Mucosa of rectum (tissue), 2 donors: Measurements from ENCODE around the gene PLA2R1.
"Not testable (repeated sequence)": the region's sequence is repeated elsewhere in the genome, so short reads cannot be mapped to it uniquely, and the experiment has no call there.

Experiments
- H3K27ac ChIP-seq, 2 donors: one replicate each; pipeline ENCODE4 v1.7.0; 2013; ENCODE audit warnings: inconsistent platforms in 2 of 2, low read depth in 2 of 2, low read length in 2 of 2
- H3K27me3 ChIP-seq, 2 donors: one replicate each; pipeline ENCODE4 v1.7.0; 2013; ENCODE audit warnings: low read length in 2 of 2; ENCODE audit not compliant: control insufficient read depth in 2 of 2, insufficient read depth in 2 of 2
- H3K36me3 ChIP-seq, 2 donors: one replicate each; pipeline ENCODE4 v1.7.0; 2013; ENCODE audit warnings: low read length in 2 of 2; ENCODE audit not compliant: control insufficient read depth in 2 of 2, insufficient read depth in 2 of 2
- H3K4me1 ChIP-seq, 2 donors: one replicate each; pipeline ENCODE4 v1.7.0; 2013; ENCODE audit warnings: low read length in 2 of 2, mild to moderate bottlenecking in 1 of 2; ENCODE audit not compliant: control insufficient read depth in 2 of 2, insufficient read depth in 2 of 2
- H3K4me3 ChIP-seq, 2 donors: one replicate each; pipeline ENCODE4 v1.7.0; 2013; ENCODE audit warnings: low read length in 2 of 2
- H3K9ac ChIP-seq, 2 donors: one replicate each; pipeline ENCODE4 v1.7.0; 2013; ENCODE audit warnings: low read length in 2 of 2, low read depth in 1 of 2, mild to moderate bottlenecking in 1 of 2
- H3K9me3 ChIP-seq, 2 donors: one replicate each; pipeline ENCODE4 v1.7.0; 2013; ENCODE audit warnings: low read length in 2 of 2; ENCODE audit not compliant: control insufficient read depth in 2 of 2
- donor health status: healthy.
- donor health status: Normal muscosa, but diverticular disease.

PLA2R1 gene

GRCh38 chr2:159970548-159970947 lies 91.9 kb downstream of the PLA2R1 start:
- H3K27ac ChIP-seq, H3K27me3 ChIP-seq, H3K4me3 ChIP-seq, H3K4me1 ChIP-seq, H3K9ac ChIP-seq, H3K9me3 ChIP-seq: not testable (repeated sequence)
- peaks cover 0 to 14% of the 10 kb centered on the region in 2 donors for H3K36me3 ChIP-seq

DNA sequence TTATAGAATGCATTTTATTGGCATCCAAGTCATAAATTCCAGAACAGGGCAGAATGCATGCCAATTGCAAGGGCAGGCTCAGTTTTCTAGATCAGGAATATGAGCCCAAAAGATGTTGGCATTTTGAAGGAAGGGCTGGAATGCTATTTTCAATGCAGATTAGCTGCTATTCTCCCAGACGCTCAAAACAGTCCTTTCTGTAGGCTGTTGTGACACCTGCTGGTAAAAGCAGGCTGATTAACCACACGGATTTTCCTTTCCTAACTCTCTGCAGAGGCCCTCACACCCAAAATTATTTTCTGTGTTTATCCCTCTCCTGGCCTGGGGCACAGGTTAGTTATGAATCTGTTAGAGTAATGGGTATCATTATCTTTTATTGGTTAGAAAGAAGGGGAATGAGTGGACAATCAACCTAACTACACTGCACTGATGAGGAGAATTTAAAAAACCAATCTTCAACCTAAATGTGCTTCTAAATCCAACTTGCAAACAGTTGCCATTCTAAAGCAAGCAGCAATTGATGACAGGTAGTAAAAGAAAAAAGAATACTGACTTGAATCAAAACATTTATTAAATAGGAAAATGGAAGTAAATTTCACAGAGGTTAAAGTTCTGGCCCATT lies 94.0 kb downstream of the PLA2R1 start:
- Histone ChIP-seq H3K4me3 (no peak overlapping the region), H3K27ac (no peak overlapping the region), H3K36me3 (peaks cover 3 to 11% of the 10 kb centered on the region in 2 donors), H3K4me1 (no peaks in the 10 kb centered on the region), H3K27me3 (no peaks in the 10 kb centered on the region), H3K9me3 (no peaks in the 10 kb centered on the region), H3K9ac (no peak overlapping the region)

- Histone ChIP-seq H3K36me3 (peaks cover 4 to 6% of the 10 kb centered on the region in 2 donors), H3K9me3 (no peaks in the 10 kb centered on the region), H3K27me3 (no peaks in the 10 kb centered on the region), H3K27ac (no peak overlapping the region), H3K4me3 (no peak overlapping the region), H3K9ac (no peak overlapping the region), H3K4me1 (no peaks in the 10 kb centered on the region)
Measured at GRCh38 chr2:159963700-159964099, 98.7 kb downstream of the PLA2R1 start.

DNA sequence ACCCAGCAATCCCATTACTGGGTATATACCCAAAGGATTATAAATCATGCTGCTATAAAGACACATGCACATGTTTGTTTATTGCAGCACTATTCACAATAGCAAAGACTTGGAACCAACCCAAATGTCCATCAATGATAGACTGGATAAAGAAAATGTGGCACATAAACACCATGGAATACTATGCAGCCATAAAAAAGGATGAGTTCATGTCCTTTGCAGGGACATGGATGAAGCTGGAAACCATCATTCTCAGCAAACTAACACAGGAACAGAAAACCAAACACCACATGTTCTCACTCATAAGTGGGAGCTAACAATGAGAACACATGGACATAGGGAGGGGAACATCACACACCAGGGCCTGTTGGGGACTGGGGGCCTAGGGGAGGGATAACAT lies 99.9 kb downstream of the PLA2R1 start:
- not testable (repeated sequence) for H3K9ac ChIP-seq, H3K9me3 ChIP-seq, H3K27ac ChIP-seq, H3K4me1 ChIP-seq, H3K27me3 ChIP-seq, H3K4me3 ChIP-seq
- H3K36me3 ChIP-seq = peaks cover 7 to 10% of the 10 kb centered on the region in 2 donors

- no peaks in the 10 kb centered on the region for H3K9me3 ChIP-seq
- H3K9ac ChIP-seq = no peak overlapping the region
- no peaks in the 10 kb centered on the region for H3K4me1 ChIP-seq
- H3K4me3 ChIP-seq = no peak overlapping the region
- no peaks in the 10 kb centered on the region for H3K27me3 ChIP-seq
- peaks cover 5 to 10% of the 10 kb centered on the region in 2 donors for H3K36me3 ChIP-seq
- H3K27ac ChIP-seq = no peak overlapping the region
Measured at GRCh38 chr2:159961451-159961850, 101.0 kb downstream of the PLA2R1 start.

GRCh38 chr2:159961037-159961436 lies 101.4 kb downstream of the PLA2R1 start:
- H3K27ac ChIP-seq = no peak overlapping the region

GRCh38 chr2:159960414-159960813 lies 102.0 kb downstream of the PLA2R1 start:
- Histone ChIP-seq H3K4me3 (no peak overlapping the region), H3K27ac (no peak overlapping the region), H3K27me3 (no peaks in the 10 kb centered on the region), H3K36me3 (peaks cover 5 to 10% of the 10 kb centered on the region in 2 donors), H3K9ac (no peak overlapping the region), H3K4me1 (no peaks in the 10 kb centered on the region), H3K9me3 (no peaks in the 10 kb centered on the region)

More at GRCh38 chr2:159961037-159961436, 101.4 kb downstream of the PLA2R1 start:
- H3K36me3 ChIP-seq = peaks cover 5 to 10% of the 10 kb centered on the region in 2 donors
- H3K4me3 ChIP-seq = no peak overlapping the region
- no peaks in the 10 kb centered on the region for H3K9me3 ChIP-seq
- no peak overlapping the region for H3K9ac ChIP-seq
- no peaks in the 10 kb centered on the region for H3K4me1 ChIP-seq
- H3K27me3 ChIP-seq = no peaks in the 10 kb centered on the region

- H3K27ac ChIP-seq = no peak overlapping the region
Measured at GRCh38 chr2:159959136-159959535, 103.3 kb downstream of the PLA2R1 start.

DNA sequence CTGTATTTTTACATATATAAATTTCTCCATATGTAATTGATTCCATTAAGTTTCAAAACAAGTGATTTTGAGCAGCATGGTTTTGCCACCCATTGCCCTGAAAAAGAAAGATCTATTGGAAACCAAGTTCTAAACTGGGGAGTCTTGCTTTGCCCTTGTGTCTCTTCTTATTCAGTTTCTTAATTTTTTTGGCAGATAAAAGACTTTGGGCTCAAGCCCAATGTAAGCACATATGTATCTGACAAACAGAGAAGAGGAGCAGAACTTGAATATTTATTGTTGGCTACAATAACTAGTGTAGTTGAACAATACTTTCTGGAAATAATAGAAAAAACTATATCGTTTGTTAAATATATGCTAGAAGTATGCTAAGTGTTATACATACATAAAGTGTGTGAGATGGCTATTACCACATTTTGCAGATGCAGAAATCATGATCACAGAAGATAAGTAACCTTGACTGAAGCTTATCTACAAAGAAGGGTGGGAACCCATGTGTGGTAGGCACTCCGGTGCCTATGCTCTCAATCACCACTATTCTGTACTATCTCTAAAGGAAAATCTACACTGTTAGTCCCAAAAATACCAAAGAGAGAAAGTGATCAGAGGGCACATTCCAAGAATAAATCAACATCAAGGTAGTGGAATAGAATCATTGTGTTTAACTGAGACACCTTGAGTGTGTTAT lies 109.1 kb downstream of the PLA2R1 start:
- no peaks in the 10 kb centered on the region for H3K4me1 ChIP-seq
- H3K4me3 ChIP-seq = no peak overlapping the region
- no peaks in the 10 kb centered on the region for H3K27me3 ChIP-seq
- H3K9me3 ChIP-seq = no peaks in the 10 kb centered on the region
- no peak overlapping the region for H3K9ac ChIP-seq
- no peak overlapping the region for H3K27ac ChIP-seq
- peaks cover 4 to 14% of the 10 kb centered on the region in 2 donors for H3K36me3 ChIP-seq

More at GRCh38 chr2:159959136-159959535, 103.3 kb downstream of the PLA2R1 start:
- Histone ChIP-seq H3K4me3 (no peak overlapping the region), H3K36me3 (peaks cover 7 to 10% of the 10 kb centered on the region in 2 donors), H3K4me1 (no peaks in the 10 kb centered on the region), H3K9ac (no peak overlapping the region), H3K27me3 (no peaks in the 10 kb centered on the region), H3K9me3 (no peaks in the 10 kb centered on the region)

- no peak overlapping the region for H3K4me3 ChIP-seq
- H3K9me3 ChIP-seq = no peaks in the 10 kb centered on the region
- H3K9ac ChIP-seq = no peak overlapping the region
- no peaks in the 10 kb centered on the region for H3K4me1 ChIP-seq
- no peaks in the 10 kb centered on the region for H3K27me3 ChIP-seq
- no peak overlapping the region for H3K27ac ChIP-seq
- H3K36me3 ChIP-seq = peaks cover 0 to 7% of the 10 kb centered on the region in 2 donors
Measured at GRCh38 chr2:159946326-159946999, 116.0 kb downstream of the PLA2R1 start.
